Effector memory CD8-positive, alpha-beta T cell (primary cell): ENCODE measurements around the gene PLCH2.
A peak's percentile ranks its signal among the peaks of the same experiment; 100 is the strongest.

Experiments used
- ATAC-seq: fragments of 150-1000 bp; cut with Tn5 transposase; replicated peaks from 2 replicates; pipeline ENCODE4 v1.10.0; 2021; ENCODE audit warnings: mild to moderate bottlenecking, moderate library complexity
- DNase-seq, 3 experiments: peaks; one replicate each; pipeline ENCODE4 v3.0.0; 2021
- H3K27ac Mint-ChIP-seq, 2 donors: one replicate each; pipeline ENCODE4 v1.8.0; 2022; ENCODE audit warnings: mild to moderate bottlenecking in 2 of 2, mixed read lengths in 2 of 2, moderate library complexity in 2 of 2
- H3K27me3 Mint-ChIP-seq, 2 donors: one replicate each; pipeline ENCODE4 v1.8.0; 2022; ENCODE audit warnings: mixed read lengths in 2 of 2
- H3K36me3 Mint-ChIP-seq: one replicate; pipeline ENCODE4 v1.8.0; 2022; ENCODE audit warnings: mild to moderate bottlenecking, moderate library complexity, mixed read lengths; ENCODE audit not compliant: insufficient read depth
- H3K4me1 Mint-ChIP-seq, 2 donors: one replicate each; pipeline ENCODE4 v1.8.0; 2022; ENCODE audit warnings: low read depth in 2 of 2, mixed read lengths in 2 of 2
- H3K4me3 Mint-ChIP-seq, 2 donors: one replicate each; pipeline ENCODE4 v1.8.0; 2022; ENCODE audit warnings: mild to moderate bottlenecking in 2 of 2, mixed read lengths in 2 of 2, moderate library complexity in 2 of 2
- H3K9me3 Mint-ChIP-seq, 2 donors: one replicate each; pipeline ENCODE4 v1.8.0; 2022; ENCODE audit warnings: mixed read lengths in 2 of 2

The PLCH2 gene

DNA sequence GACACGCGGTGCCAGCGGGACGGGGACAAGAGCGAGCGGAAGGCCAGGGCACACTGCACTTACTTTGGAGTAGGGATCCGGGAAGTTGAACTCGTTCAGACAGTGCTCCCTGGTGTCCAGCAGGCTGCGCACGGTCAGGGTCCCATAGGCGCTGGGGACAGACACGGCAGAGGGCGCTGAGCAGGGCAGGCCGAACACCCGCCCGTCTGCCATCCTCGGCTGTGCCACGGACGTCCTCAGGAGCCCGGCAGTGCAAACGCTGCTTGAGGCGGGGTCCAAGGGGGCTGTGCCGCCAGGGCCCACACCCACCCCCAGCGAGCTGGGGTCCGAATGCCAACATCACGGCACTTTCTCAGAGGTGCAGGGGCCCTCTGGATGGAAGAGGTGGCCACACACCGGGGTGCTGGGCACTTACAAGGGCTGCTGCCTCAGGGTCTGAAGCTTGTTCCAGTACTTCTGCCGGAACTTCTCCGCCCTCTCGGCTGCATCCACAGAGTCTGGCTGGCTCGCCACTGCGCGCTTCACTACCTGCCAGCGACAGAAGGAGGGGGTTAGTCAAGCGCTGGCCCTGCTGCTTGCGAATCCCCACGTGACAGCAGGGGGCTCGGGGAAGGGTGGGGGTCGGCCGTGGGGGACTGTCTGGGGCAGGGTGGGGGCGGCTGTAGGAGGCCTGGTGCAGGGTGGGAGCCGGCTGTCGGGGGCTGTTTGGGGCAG lies 38.0 kb downstream of the PLCH2 start:
- Mint-ChIP-seq H3K4me1 (peaks cover 0 to 2% of the 10 kb centered on the region in 2 donors), H3K27ac (no peak overlapping the region), H3K4me3 (no peak overlapping the region), H3K36me3 (peaks cover 61% of the 10 kb centered on the region), H3K9me3 (no peaks in the 10 kb centered on the region), H3K27me3 (no peaks in the 10 kb centered on the region)
- no peak for DNase-seq
- ATAC-seq: no peak

DNA sequence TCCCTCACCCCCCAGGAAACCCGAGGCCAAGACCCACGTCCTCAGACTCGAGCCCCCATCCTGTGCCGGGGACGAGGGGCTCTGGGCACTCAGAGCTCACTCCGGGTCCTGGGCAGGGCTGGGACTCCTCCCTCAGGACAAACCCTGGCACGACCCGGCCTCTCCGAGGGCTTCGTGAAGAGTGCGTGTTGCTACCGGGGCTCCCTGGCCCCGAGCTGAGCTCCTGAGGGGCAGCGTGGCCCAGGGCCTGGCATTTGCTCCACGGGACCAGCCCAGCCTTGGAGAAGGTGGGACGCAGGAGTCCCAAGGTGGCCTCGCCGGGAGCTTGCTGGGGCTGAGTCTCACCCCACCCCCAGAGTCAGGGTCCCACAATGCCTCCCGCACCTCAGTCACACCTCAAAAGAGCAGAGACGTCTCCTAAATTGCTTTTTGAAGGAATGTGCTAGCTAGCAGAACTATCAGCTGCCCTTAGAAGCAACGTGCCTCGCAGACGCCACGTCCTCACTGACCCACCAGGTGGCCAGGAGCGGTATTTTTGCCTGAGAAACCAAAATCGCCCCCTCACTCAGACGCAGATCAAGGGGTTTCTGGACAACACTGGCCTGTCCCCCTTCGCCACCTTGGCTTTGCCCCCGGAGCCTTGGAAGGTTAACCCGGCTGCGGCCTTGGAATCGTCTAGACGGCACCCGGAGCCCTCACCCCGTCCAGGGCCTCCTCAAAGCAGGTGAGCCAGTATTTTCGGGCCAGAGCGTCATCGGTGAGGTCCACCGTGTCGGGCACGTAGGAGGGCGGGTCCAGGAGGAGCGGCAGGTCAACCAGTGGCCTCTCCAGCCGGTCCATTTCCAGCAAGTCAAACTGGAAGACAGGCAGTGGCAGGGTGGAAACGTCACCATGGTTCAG lies 39.0 kb downstream of the PLCH2 start:
- no peak overlapping the region for H3K4me3 Mint-ChIP-seq
- H3K27me3 Mint-ChIP-seq: no peaks in the 10 kb centered on the region
- ATAC-seq: no peak
- H3K36me3 Mint-ChIP-seq: peaks cover 53% of the 10 kb centered on the region
- H3K27ac Mint-ChIP-seq: no peak overlapping the region
- peaks cover 0 to 2% of the 10 kb centered on the region in 2 donors for H3K4me1 Mint-ChIP-seq
- no peak for DNase-seq
- no peaks in the 10 kb centered on the region for H3K9me3 Mint-ChIP-seq

DNA sequence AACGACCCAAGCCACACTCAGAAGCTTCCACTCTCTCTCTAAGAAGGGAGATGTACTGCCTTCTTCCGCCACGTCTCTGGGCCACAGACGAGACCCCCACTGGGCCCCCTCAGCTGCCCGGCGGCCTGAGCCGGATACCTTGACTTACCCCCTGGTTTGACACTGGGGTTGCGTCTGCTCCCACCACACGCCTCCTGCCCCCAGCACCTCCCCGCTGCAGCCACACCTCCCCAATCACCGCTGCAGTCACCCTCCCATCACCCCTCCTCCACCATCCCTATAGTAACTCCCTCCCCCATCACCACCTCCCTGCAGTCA lies 39.6 kb downstream of the PLCH2 start:
- no peak overlapping the region for H3K27ac Mint-ChIP-seq
- H3K4me1 Mint-ChIP-seq: peaks cover 0 to 2% of the 10 kb centered on the region in 2 donors
- H3K27me3 Mint-ChIP-seq: no peaks in the 10 kb centered on the region
- H3K36me3 Mint-ChIP-seq: peaks cover 54% of the 10 kb centered on the region
- no peaks in the 10 kb centered on the region for H3K9me3 Mint-ChIP-seq
- ATAC-seq (no peak), DNase-seq (no peak)
- no peak overlapping the region for H3K4me3 Mint-ChIP-seq

DNA sequence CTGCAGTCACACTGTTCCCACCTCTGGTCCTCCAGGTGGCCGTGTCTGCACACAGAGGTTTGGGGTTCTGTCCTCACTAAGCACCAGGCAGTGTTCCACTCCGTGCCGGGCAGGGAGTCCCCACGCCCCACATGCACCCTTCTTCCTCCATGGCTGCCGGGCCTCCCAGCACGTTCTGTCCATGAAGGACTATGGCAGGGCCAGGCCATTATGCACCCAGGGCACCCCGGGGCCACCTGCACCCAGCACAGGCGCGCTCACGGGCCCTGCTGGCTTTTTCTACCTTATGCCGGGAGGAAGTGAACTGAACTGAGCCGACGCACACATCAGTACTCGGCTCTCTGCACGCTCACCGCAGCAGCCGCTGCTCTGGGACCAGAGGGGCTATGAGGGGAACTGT lies 40.0 kb downstream of the PLCH2 start:
- no peak overlapping the region for H3K27ac Mint-ChIP-seq
- H3K36me3 Mint-ChIP-seq: peaks cover 54% of the 10 kb centered on the region
- peaks cover 0 to 2% of the 10 kb centered on the region in 2 donors for H3K4me1 Mint-ChIP-seq
- DNase-seq (no peak), ATAC-seq (no peak)
- no peaks in the 10 kb centered on the region for H3K9me3 Mint-ChIP-seq
- no peak overlapping the region for H3K4me3 Mint-ChIP-seq
- H3K27me3 Mint-ChIP-seq: no peaks in the 10 kb centered on the region

DNA sequence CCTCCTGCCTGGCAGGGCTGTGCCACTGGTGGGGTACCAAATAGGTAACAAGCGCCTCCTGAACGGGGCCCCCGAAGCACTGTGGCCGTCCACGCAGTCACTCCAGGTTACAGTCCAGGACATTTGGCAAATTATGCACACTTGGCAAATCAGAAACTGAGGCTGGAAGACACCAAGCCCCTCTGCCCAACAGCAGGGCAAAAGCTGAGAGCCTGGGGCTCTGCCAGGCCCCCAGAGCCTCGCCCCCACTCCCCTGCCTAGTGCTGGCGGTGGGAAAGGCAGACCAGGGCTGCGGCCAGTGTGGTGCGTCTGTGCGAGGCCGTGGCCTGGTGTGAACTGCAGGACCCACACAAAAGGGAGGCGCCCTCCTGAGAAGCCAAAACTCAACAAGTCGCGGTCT lies 40.9 kb downstream of the PLCH2 start:
- DNase-seq: no peak
- H3K4me1 Mint-ChIP-seq: no peaks in the 10 kb centered on the region
- H3K27me3 Mint-ChIP-seq: no peaks in the 10 kb centered on the region
- ATAC-seq: no peak
- H3K36me3 Mint-ChIP-seq: peaks cover 52% of the 10 kb centered on the region
- no peaks in the 10 kb centered on the region for H3K9me3 Mint-ChIP-seq
- H3K4me3 Mint-ChIP-seq: no peak overlapping the region
- no peak overlapping the region for H3K27ac Mint-ChIP-seq

DNA sequence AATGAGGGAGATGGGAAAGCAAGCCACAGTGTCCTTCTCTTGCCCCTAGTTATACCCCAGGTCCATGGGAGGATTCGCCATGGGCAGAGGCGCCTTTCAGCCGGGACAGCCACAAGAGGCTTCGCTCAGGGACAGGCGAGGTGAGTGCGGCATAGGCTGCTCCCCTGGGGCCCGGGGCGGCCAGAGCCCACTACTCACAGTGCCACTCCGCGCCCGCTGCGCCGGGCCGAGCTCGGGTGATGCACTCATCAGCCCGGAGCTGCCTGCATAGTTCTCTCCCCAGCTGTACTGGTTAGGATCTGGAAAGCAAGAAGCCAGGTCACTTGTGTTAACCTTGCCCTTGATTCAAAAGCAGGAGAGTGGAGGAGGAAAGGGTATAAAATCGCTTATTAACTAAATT lies 41.9 kb downstream of the PLCH2 start:
- H3K36me3 Mint-ChIP-seq: peaks cover 58% of the 10 kb centered on the region

DNA sequence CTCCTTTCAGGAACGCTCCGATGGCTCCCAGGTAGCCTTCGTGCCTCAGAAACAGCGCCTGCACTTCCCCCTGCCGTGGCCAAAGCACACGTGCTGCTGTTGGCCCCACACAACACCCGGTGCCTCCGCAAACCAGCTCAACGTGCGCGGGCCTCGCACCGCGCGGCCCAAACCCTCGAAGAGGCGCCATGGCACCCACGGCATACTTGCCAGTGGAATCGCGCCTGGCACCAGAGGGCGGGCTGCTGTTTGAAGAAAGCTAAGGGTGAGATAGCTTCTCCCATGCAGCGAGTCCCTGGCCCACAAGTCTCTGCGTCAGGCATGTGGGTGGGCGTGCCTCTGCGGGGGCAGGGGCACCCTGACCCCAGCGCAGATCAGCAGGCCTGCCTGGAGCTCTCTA lies 42.4 kb downstream of the PLCH2 start:
- H3K27me3 Mint-ChIP-seq: no peaks in the 10 kb centered on the region
- DNase-seq (no peak), ATAC-seq (no peak)
- no peak overlapping the region for H3K4me3 Mint-ChIP-seq
- no peaks in the 10 kb centered on the region for H3K9me3 Mint-ChIP-seq
- H3K4me1 Mint-ChIP-seq: peaks cover 9 to 14% of the 10 kb centered on the region in 2 donors
- peaks cover 54% of the 10 kb centered on the region for H3K36me3 Mint-ChIP-seq
- H3K27ac Mint-ChIP-seq: no peak overlapping the region

More for the DNA sequence above, 41.9 kb downstream of the PLCH2 start:
- Mint-ChIP-seq H3K4me3 (no peak overlapping the region), H3K9me3 (no peaks in the 10 kb centered on the region), H3K27me3 (no peaks in the 10 kb centered on the region), H3K4me1 (peaks cover 5 to 8% of the 10 kb centered on the region in 2 donors), H3K27ac (no peak overlapping the region)
- ATAC-seq (no peak), DNase-seq (no peak)

DNA sequence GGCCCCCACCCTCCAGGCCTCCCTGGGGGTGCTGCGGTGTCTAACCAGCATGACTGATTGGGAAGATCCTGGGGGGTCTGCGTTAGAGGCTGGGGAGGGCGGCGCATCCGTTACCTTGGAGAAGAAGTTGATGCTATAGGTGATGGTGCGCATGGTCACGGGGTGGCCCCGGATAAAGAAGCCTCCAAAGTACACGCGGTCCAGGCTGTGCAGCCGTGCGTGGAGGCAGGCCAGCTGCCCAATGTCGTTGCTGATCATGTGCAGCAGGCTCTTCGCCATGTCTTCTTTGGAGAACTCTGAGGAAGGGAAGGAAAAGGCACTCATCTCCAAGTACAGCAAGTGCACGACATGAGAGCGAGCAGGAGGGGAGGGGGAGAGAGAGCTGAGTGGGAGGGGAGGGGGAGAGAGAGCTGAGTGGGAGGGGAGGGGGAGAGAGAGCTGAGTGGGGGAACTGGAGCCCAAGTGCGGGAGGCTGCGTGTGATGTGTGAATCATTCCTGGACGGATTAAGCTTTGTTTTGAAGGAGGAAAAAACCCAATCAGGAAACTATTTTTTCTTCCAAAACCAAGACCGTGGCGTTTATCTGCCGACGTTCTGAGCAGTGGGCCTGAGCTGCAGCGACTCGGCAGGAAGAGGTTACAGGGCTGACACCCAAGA lies 43.1 kb downstream of the PLCH2 start:
- Mint-ChIP-seq H3K36me3 (peaks cover 54% of the 10 kb centered on the region), H3K4me3 (no peak overlapping the region), H3K4me1 (peaks cover 16 to 19% of the 10 kb centered on the region in 2 donors), H3K9me3 (no peaks in the 10 kb centered on the region), H3K27ac (no peak overlapping the region), H3K27me3 (no peaks in the 10 kb centered on the region)
- ATAC-seq (no peak), DNase-seq (no peak)

DNA sequence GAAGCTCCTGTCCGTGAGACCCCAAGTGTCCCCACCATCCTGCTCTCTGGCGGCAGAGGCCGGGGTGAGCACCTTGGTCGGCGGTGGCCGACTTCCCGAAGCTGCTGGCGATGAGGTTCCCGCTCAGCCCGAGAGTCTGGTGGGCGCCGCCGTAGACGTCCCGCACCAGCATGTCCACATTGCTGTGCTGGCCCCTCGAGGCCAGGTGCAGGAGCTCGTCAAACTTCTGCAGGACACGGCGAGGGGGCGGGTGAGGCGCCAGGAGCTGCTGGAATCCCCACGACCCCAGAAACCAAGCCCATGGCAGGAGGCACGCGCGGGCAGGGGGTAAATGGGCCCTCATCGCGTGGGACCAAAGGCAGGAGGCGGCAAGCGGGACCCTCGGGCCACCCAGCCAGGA lies 43.6 kb downstream of the PLCH2 start:
- peaks cover 58% of the 10 kb centered on the region for H3K36me3 Mint-ChIP-seq
- no peak for ATAC-seq
- no peaks in the 10 kb centered on the region for H3K9me3 Mint-ChIP-seq

DNA sequence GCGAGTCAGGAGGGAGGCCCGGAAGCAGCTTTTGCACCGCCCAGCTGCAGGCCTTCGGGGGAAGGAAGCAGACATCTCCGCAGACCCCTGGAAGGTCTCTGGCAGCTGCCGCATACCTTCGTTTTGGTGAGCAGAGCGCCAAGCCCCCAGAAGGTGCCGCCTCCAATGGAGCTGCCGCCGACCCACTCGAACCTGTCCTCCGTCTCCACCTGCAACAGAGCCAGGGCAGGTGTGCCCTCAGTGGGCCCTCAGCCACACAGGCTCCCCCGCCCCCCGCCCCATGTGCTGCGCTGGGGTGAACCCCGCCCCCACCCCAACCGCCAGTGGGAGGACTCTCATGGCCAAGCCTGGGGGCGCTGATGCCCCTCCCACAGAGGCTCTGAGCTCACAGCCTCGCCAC lies 44.1 kb downstream of the PLCH2 start:
- no peak overlapping the region for H3K27ac Mint-ChIP-seq
- no peak for ATAC-seq
- H3K4me3 Mint-ChIP-seq: no peak overlapping the region
- H3K9me3 Mint-ChIP-seq: no peaks in the 10 kb centered on the region
- H3K36me3 Mint-ChIP-seq: peaks cover 59% of the 10 kb centered on the region
- no peaks in the 10 kb centered on the region for H3K27me3 Mint-ChIP-seq
- DNase-seq: no peak
- H3K4me1 Mint-ChIP-seq: peaks cover 26 to 29% of the 10 kb centered on the region in 2 donors

More for the DNA sequence above, 43.6 kb downstream of the PLCH2 start:
- DNase-seq: no peak
- Mint-ChIP-seq H3K4me1 (peaks cover 21 to 24% of the 10 kb centered on the region in 2 donors), H3K27me3 (no peaks in the 10 kb centered on the region), H3K4me3 (no peak overlapping the region), H3K27ac (no peak overlapping the region)

DNA sequence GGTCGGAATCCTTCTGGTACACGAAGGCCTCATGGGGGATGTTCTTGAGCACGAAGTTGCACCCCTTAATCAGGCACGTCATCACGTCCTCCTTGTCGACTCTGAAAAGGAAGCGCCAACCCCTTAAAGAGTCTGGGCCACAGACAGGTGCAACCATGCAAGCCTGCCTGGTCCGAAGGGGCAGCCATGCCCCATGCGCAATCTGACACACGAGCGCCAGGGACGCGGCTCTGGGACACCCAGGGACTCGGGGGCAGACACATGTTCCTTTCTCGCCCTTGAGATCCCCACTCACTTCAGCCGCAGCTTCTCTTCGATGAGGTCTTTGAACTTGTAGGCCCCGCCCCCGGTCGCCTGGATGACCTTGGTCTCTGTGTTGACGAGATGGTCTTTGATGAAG lies 44.7 kb downstream of the PLCH2 start:
- no peaks in the 10 kb centered on the region for H3K9me3 Mint-ChIP-seq
- H3K4me1 Mint-ChIP-seq: peaks cover 27 to 29% of the 10 kb centered on the region in 2 donors
- no peak overlapping the region for H3K27ac Mint-ChIP-seq
- DNase-seq (no peak), ATAC-seq (no peak)
- H3K36me3 Mint-ChIP-seq: peaks cover 59% of the 10 kb centered on the region
- no peaks in the 10 kb centered on the region for H3K27me3 Mint-ChIP-seq
- no peak overlapping the region for H3K4me3 Mint-ChIP-seq

DNA sequence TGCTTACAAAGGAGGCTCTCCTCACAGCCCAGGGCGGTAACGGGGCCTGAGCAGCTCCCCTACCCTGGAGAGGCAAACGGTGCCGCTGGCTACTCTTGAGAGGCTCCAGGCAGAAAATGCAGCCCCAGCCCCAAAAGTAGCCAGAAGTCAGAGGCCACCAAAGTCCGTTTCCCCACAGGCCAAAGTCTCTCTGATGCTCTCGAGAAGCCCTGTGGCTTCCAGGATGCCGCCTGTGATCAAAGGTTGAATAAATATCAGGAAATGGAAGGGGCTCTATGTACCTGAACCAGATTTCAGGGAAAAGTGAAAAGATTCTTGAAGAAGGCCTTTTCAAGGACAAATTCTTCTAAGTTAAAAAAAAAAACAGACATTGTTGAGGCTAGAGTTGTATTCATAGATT lies 46.1 kb downstream of the PLCH2 start:
- Mint-ChIP-seq H3K4me3 (peak overlapping the region in 1 of 2 donors; percentile 92), H3K9me3 (no peaks in the 10 kb centered on the region), H3K27me3 (peaks cover 0 to 6% of the 10 kb centered on the region in 2 donors), H3K27ac (peak overlapping the region; percentile 85 to 94), H3K4me1 (peaks cover 33% of the 10 kb centered on the region in 2 donors), H3K36me3 (peaks cover 53% of the 10 kb centered on the region)
- DNase-seq (no peak), ATAC-seq (no peak)

DNA sequence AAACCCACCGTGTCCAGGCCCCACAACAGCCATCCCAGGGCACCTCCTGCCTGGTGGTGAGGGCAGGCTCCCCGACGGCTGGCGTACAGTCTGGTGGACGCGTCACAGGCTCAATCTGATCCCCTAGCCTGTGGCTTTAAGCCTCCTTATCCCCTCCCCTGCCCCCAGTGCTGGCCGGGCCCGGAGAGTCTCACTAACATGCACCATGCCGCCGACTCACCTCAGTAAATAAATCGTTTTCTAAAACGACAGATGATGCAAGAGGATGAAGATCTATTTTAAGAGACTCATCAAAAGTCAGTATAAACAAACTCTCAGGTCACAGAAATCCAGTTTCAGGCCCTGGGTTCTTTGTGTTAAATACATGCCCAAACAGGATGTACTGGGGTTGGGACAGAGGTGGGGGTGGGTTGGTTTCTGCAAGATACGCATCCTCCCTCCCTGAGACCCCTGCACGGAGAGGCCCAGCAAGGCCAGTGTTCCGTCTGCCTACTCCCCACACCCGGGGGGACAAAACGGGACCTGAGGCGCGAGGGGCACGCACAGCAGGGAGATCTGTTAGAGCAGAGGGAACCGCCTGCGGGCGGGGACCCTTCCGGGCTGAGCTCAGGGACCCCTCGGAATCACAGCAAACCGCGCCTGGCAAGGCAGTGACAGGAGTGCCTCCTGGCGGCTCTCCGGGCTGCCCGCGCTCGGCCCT lies 47.3 kb downstream of the PLCH2 start:
- Mint-ChIP-seq H3K27me3 (peaks cover 0 to 8% of the 10 kb centered on the region in 2 donors), H3K27ac (peak overlapping the region; percentile 85 to 94), H3K9me3 (no peaks in the 10 kb centered on the region), H3K4me1 (peaks cover 33 to 34% of the 10 kb centered on the region in 2 donors), H3K36me3 (peaks cover 48% of the 10 kb centered on the region), H3K4me3 (peak overlapping the region; percentile 92 to 93)
- ATAC-seq (no peak), DNase-seq (peak in 1 of 3 experiments; percentile 30)
